Measurements from ENCODE around the gene ACBD3. TPM values are rescaled to one million over a fixed set of nuclear protein-coding genes. Genes with fewer than 3 reads are reported as not detected.

The ACBD3 gene
- polyA plus RNA-seq, 1 of the 3 experiments (the other 2 are of a cell fraction) = 17.8 TPM

- no peaks in the 10 kb centered on the region for H3K9me3 ChIP-seq
These were observed 47.3 kb upstream of the ACBD3 start for GRCh38 chr1:226233806-226234205.

GRCh38 chr1:226233293-226233692 lies 46.8 kb upstream of the ACBD3 start:
- Histone ChIP-seq H3K79me2 (ENCODE audit: insufficient read depth) (no peaks in the 10 kb centered on the region), H3K4me1 (ENCODE audit: control insufficient read depth in 1 of 2, insufficient read depth in 2 of 2, low read depth in 1 of 2, low read length in 1 of 2) (no peaks in the 10 kb centered on the region), H3K36me3 (replicated peaks in 1 of 2; ENCODE audit: control insufficient read depth in 1 of 2, insufficient read depth in 2 of 2, low read length in 1 of 2) (peaks cover 11 to 22% of the 10 kb centered on the region in 2 experiments), H3K27me3 (ENCODE audit: insufficient read depth) (no peaks in the 10 kb centered on the region), H3K9me2 (no peaks in the 10 kb centered on the region), H4K20me1 (ENCODE audit: insufficient read depth) (no peaks in the 10 kb centered on the region), H3F3A (replicated peaks; ENCODE audit: insufficient read depth) (peaks cover 3% of the 10 kb centered on the region), H3K4me3 (ENCODE audit: low read depth in 2 of 2, low read length in 1 of 2) (no peak overlapping the region), H3K9me3 (no peaks in the 10 kb centered on the region), H3K27ac (ENCODE audit: low read depth in 2 of 2, low read length in 1 of 2) (no peak overlapping the region), H3K9ac (no peak overlapping the region), H3K4me2 (no peak overlapping the region), H2AFZ (ENCODE audit: low read depth) (no peak overlapping the region)
- CTCF ChIA-PET = interaction anchor here (0.7 to 1.0 kb wide), 2 partner anchors 8 to 36 kb away, joined by 3 to 4 read pairs; no protein-coding TSS in a partner anchor
- WGBS (ENCODE audit: low lambda C conversion rate) = 90% methylated on average over 6 of the region's 6 CpGs
- no peak for DNase-seq
- POLR2A ChIA-PET = no interaction called here
- TF ChIP-seq SIN3A (IDR thresholded peaks at IDR 0.05; ENCODE audit: borderline replicate concordance, low read depth, low read length) (no peak), EP300 (IDR thresholded peaks at IDR 0.05; ENCODE audit: borderline replicate concordance in 1 of 2, low read depth in 1 of 2, low read length in 1 of 2) (no peak), RCOR1 (IDR thresholded peaks at IDR 0.05; ENCODE audit: low read length) (no peak), TCF12 (IDR thresholded peaks at IDR 0.05) (no peak), SMC3 (IDR thresholded peaks at IDR 0.05; ENCODE audit: low read depth, low read length) (no peak), JUND (IDR thresholded peaks at IDR 0.05) (no peak), TAF1 (IDR thresholded peaks at IDR 0.05; ENCODE audit: borderline replicate concordance, low read depth, low read length) (no peak)

More at GRCh38 chr1:226233806-226234205, 47.3 kb upstream of the ACBD3 start:
- Histone ChIP-seq H3K4me3 (ENCODE audit: low read depth in 2 of 2, low read length in 1 of 2) (no peak overlapping the region), H3F3A (replicated peaks; ENCODE audit: insufficient read depth) (peaks cover 3% of the 10 kb centered on the region), H3K36me3 (replicated peaks in 1 of 2; ENCODE audit: control insufficient read depth in 1 of 2, insufficient read depth in 2 of 2, low read length in 1 of 2) (peaks cover 15 to 22% of the 10 kb centered on the region in 2 experiments), H3K27ac (ENCODE audit: low read depth in 2 of 2, low read length in 1 of 2) (no peak overlapping the region), H3K9me2 (no peaks in the 10 kb centered on the region), H4K20me1 (ENCODE audit: insufficient read depth) (no peaks in the 10 kb centered on the region), H3K4me1 (ENCODE audit: control insufficient read depth in 1 of 2, insufficient read depth in 2 of 2, low read depth in 1 of 2, low read length in 1 of 2) (no peaks in the 10 kb centered on the region), H3K4me2 (no peak overlapping the region), H2AFZ (ENCODE audit: low read depth) (no peak overlapping the region), H3K9ac (no peak overlapping the region), H3K27me3 (ENCODE audit: insufficient read depth) (no peaks in the 10 kb centered on the region), H3K79me2 (ENCODE audit: insufficient read depth) (no peaks in the 10 kb centered on the region)
- 99% methylated on average over 3 of the region's 3 CpGs for WGBS (ENCODE audit: low lambda C conversion rate)
- ChIA-PET CTCF (interaction anchor here (0.7 kb wide), 1 partner anchor 8 kb away, joined by 3 read pairs; no protein-coding TSS in a partner anchor), POLR2A (no interaction called here)
- TF ChIP-seq MXI1 (IDR thresholded peaks at IDR 0.05; ENCODE audit: low read depth, low read length) = no peak
- no peak for TF ChIP-seq FOXM1 (IDR thresholded peaks at IDR 0.05; ENCODE audit: low read depth)
- no peak for TF ChIP-seq RXRA (IDR thresholded peaks at IDR 0.05; ENCODE audit: borderline replicate concordance, low read depth)
- TF ChIP-seq TAF1 (IDR thresholded peaks at IDR 0.05; ENCODE audit: borderline replicate concordance, low read depth, low read length) = no peak
- TF ChIP-seq TCF12 (IDR thresholded peaks at IDR 0.05) = no peak
- no peak for TF ChIP-seq MAX (IDR thresholded peaks at IDR 0.05; ENCODE audit: low read depth)
- no peak for TF ChIP-seq JUND (IDR thresholded peaks at IDR 0.05)
- TF ChIP-seq POLR2AphosphoS5 (IDR thresholded peaks at IDR 0.05; ENCODE audit: low read depth, low read length) = no peak
- no peak for TF ChIP-seq RAD21 (IDR thresholded peaks at IDR 0.05; ENCODE audit: low read length)
- no peak for DNase-seq

GRCh38 chr1:226226601-226227000 lies 40.1 kb upstream of the ACBD3 start:
- no peak overlapping the region for H3K9ac ChIP-seq
- CTCF ChIA-PET = interaction anchor here (0.9 to 1.5 kb wide), 5 partner anchors 15 to 400 kb away, joined by 3 to 7 read pairs (median 3); no protein-coding TSS in a partner anchor
- H3K4me2 ChIP-seq = no peak overlapping the region
- H3K27me3 ChIP-seq (ENCODE audit: insufficient read depth) = no peaks in the 10 kb centered on the region
- H3K9me3 ChIP-seq = no peaks in the 10 kb centered on the region
- H3K79me2 ChIP-seq (ENCODE audit: insufficient read depth) = no peaks in the 10 kb centered on the region
- no peak overlapping the region for H3K27ac ChIP-seq (ENCODE audit: low read depth in 2 of 2, low read length in 1 of 2)
- POLR2A ChIA-PET = no interaction called here
- H3K36me3 ChIP-seq (replicated peaks in 1 of 2; ENCODE audit: control insufficient read depth in 1 of 2, insufficient read depth in 2 of 2, low read length in 1 of 2) = peaks cover 0 to 8% of the 10 kb centered on the region in 2 experiments
- 96% methylated on average over 3 of the region's 3 CpGs for WGBS (ENCODE audit: low lambda C conversion rate)
- H3K4me3 ChIP-seq (ENCODE audit: low read depth in 2 of 2, low read length in 1 of 2) = no peak overlapping the region
- DNase-seq = no peak
- no peaks in the 10 kb centered on the region for H4K20me1 ChIP-seq (ENCODE audit: insufficient read depth)
- H3F3A ChIP-seq (replicated peaks; ENCODE audit: insufficient read depth) = no peaks in the 10 kb centered on the region
- H3K9me2 ChIP-seq = no peaks in the 10 kb centered on the region
- H2AFZ ChIP-seq (ENCODE audit: low read depth) = no peak overlapping the region
- H3K4me1 ChIP-seq (ENCODE audit: control insufficient read depth in 1 of 2, insufficient read depth in 2 of 2, low read depth in 1 of 2, low read length in 1 of 2) = peaks cover 0 to 5% of the 10 kb centered on the region in 2 experiments; a peak in 1 of 4 replicates
- no peak for TF ChIP-seq JUND (IDR thresholded peaks at IDR 0.05)
- TF ChIP-seq EZH2phosphoT487 (IDR thresholded peaks at IDR 0.05; ENCODE audit: borderline replicate concordance, low read depth) = no peak
- TF ChIP-seq RFX5 (IDR thresholded peaks at IDR 0.05; ENCODE audit: low read length) = no peak
- TF ChIP-seq CTCF (IDR thresholded peaks at IDR 0.05) = no peak
- no peak for TF ChIP-seq FOXM1 (IDR thresholded peaks at IDR 0.05; ENCODE audit: low read depth)
- TF ChIP-seq RAD21 (IDR thresholded peaks at IDR 0.05; ENCODE audit: low read length) = no peak
- no peak for TF ChIP-seq IRF3 (IDR thresholded peaks at IDR 0.05; ENCODE audit: low read depth, low read length)
- no peak for TF ChIP-seq NFIC (IDR thresholded peaks at IDR 0.05; ENCODE audit: borderline replicate concordance)
- no peak for TF ChIP-seq NRF1 (IDR thresholded peaks at IDR 0.05; ENCODE audit: low read depth, low read length)
- TF ChIP-seq POLR2AphosphoS5 (IDR thresholded peaks at IDR 0.05; ENCODE audit: low read depth, low read length) = no peak
- TF ChIP-seq MEF2A (IDR thresholded peaks at IDR 0.05; ENCODE audit: borderline replicate concordance, low read depth) = no peak
- TF ChIP-seq GATA2 (CRISPR knock-in tag; IDR thresholded peaks at IDR 0.05) = no peak
